IMR-90 (cell line): ENCODE results near the gene IKZF4. TPM values are rescaled to one million over a fixed set of nuclear protein-coding genes. Genes with fewer than 3 reads are reported as not detected.
A peak's percentile ranks its signal among the peaks of the same experiment; 100 is the strongest.

Experiments used
- ATAC-seq: fragments of 200-7000 bp; cut with Tn5 transposase; 2 replicates; pipeline ENCODE4 v1.9.1; 2020; ENCODE audit warnings: low read depth, mild to moderate bottlenecking, moderate library complexity
- BruUV-seq: library from RNA; stranded (reverse); fragments of 400-500 nt; replicated peaks from 2 replicates; lab custom pipeline; 2021; lab: Mats Ljungman, UMichigan
- CTCF ChIA-PET: fragments of 300-600 bp; formaldehyde crosslinking; extraction: SDS; loops from one replicate; lab custom pipeline; 2021; ENCODE audit warnings: antibody characterized with exemption; lab: Yijun Ruan, JAX
- POLR2A ChIA-PET: fragments of 300-600 bp; sonication (Branson Sonifier 250); formaldehyde crosslinking; loops from one replicate; lab custom pipeline; 2022; ENCODE audit warnings: antibody characterized with exemption; ENCODE audit not compliant: unreplicated experiment; lab: Charles Lee
- DNase-seq: peaks from one replicate; pipeline ENCODE4 v3.0.0; 2013
- H2AFZ ChIP-seq: replicated peaks from 2 replicates; pipeline ENCODE3; 2013; ENCODE audit warnings: low read length, mild to moderate bottlenecking; ENCODE audit not compliant: poor library complexity
- H2AK5ac ChIP-seq: 2 replicates; pipeline ENCODE4 v1.6.1; 2013; ENCODE audit warnings: low read depth, low read length, inconsistent platforms
- H2AK9ac ChIP-seq: replicated peaks from 2 replicates; pipeline ENCODE3; 2013; ENCODE audit warnings: mild to moderate bottlenecking, low read depth, low read length, moderate library complexity; ENCODE audit not compliant: poor library complexity
- H2BK120ac ChIP-seq: 2 replicates; pipeline ENCODE4 v1.6.1; 2013; ENCODE audit warnings: low read depth, low read length, inconsistent platforms
- H2BK15ac ChIP-seq: 3 replicates; pipeline ENCODE4 v1.6.1; 2013; ENCODE audit warnings: low read depth, low read length, inconsistent platforms
- H2BK20ac ChIP-seq: 2 replicates; pipeline ENCODE4 v1.6.1; 2013; ENCODE audit warnings: low read depth, mild to moderate bottlenecking, inconsistent platforms, low read length, moderate library complexity
- H2BK5ac ChIP-seq: 2 replicates; pipeline ENCODE4 v1.6.1; 2013; ENCODE audit warnings: mild to moderate bottlenecking, low read depth, low read length, inconsistent platforms; ENCODE audit not compliant: poor library complexity, severe bottlenecking
- H3K14ac ChIP-seq: replicated peaks from 2 replicates; pipeline ENCODE4 v1.6.1; 2013; ENCODE audit warnings: low read depth, low read length, inconsistent platforms
- H3K18ac ChIP-seq: 2 replicates; pipeline ENCODE4 v1.6.1; 2013; ENCODE audit warnings: low read depth, low read length, control low read depth
- H3K23ac ChIP-seq: 2 replicates; pipeline ENCODE4 v1.6.1; 2013; ENCODE audit warnings: low read depth, low read length, inconsistent platforms
- H3K27ac ChIP-seq: 2 replicates; pipeline ENCODE4 v1.5.1; 2013; ENCODE audit warnings: mild to moderate bottlenecking, control low read depth, low read length; ENCODE audit not compliant: insufficient read depth
- H3K27me3 ChIP-seq: 2 replicates; pipeline ENCODE4 v1.6.1; 2013; ENCODE audit warnings: low read length; ENCODE audit not compliant: control insufficient read depth, insufficient read depth
- H3K36me3 ChIP-seq: 2 replicates; pipeline ENCODE4 v1.6.1; 2013; ENCODE audit warnings: low read length, mixed read lengths; ENCODE audit not compliant: control insufficient read depth, insufficient read depth
- H3K4ac ChIP-seq: 2 replicates; pipeline ENCODE4 v1.6.1; 2013; ENCODE audit warnings: low read depth, low read length, inconsistent platforms
- H3K4me1 ChIP-seq: 2 replicates; pipeline ENCODE4 v1.6.1; 2013; ENCODE audit warnings: low read length, mixed read lengths; ENCODE audit not compliant: control insufficient read depth, insufficient read depth
- H3K4me2 ChIP-seq: 2 replicates; pipeline ENCODE4 v1.6.1; 2013; ENCODE audit warnings: low read depth, mild to moderate bottlenecking, control low read depth, low read length, moderate library complexity
- H3K4me3 ChIP-seq: 2 replicates; pipeline ENCODE4 v1.5.1; 2013; ENCODE audit warnings: low read depth, mild to moderate bottlenecking, control low read depth, low read length, moderate library complexity; ENCODE audit not compliant: insufficient read depth
- H3K56ac ChIP-seq: 2 replicates; pipeline ENCODE4 v1.6.1; 2013; ENCODE audit warnings: low read length, inconsistent platforms; ENCODE audit not compliant: insufficient read depth; ENCODE audit errors: extremely low read depth
- H3K79me1 ChIP-seq, 2 experiments: 2 replicates each; pipeline ENCODE4 v1.6.1; 2013; ENCODE audit warnings: low read length in 2 of 2, inconsistent platforms in 1 of 2, low read depth in 1 of 2
- H3K9ac ChIP-seq: 2 replicates; pipeline ENCODE4 v1.6.1; 2013; ENCODE audit warnings: low read depth, low read length, control low read depth
- H3K9me1 ChIP-seq: 2 replicates; pipeline ENCODE4 v1.6.1; 2013; ENCODE audit warnings: low read length, inconsistent platforms; ENCODE audit not compliant: insufficient read depth
- H3K9me3 ChIP-seq: 2 replicates; pipeline ENCODE4 v1.6.1; 2013; ENCODE audit warnings: low read length; ENCODE audit not compliant: control insufficient read depth, insufficient read depth
- H4K20me1 ChIP-seq: 2 replicates; pipeline ENCODE4 v1.6.1; 2013; ENCODE audit warnings: low read length, inconsistent platforms; ENCODE audit not compliant: insufficient read depth
- H4K5ac ChIP-seq: 2 replicates; pipeline ENCODE4 v1.6.1; 2013; ENCODE audit warnings: mild to moderate bottlenecking, low read depth, low read length, control low read depth
- H4K8ac ChIP-seq, 2 experiments: 2 replicates each; pipeline ENCODE4 v1.6.1; 2013; ENCODE audit warnings: low read depth in 2 of 2, low read length in 2 of 2, control low read depth in 1 of 2, inconsistent platforms in 1 of 2
- H4K91ac ChIP-seq: 2 replicates; pipeline ENCODE4 v1.6.1; 2013; ENCODE audit warnings: low read depth, low read length, inconsistent platforms; ENCODE audit not compliant: insufficient read depth
- BHLHE40 ChIP-seq: fragments of 150-350 bp; IDR thresholded peaks from 2 replicates; pipeline ENCODE4 v1.6.1; 2016; ENCODE audit warnings: mild to moderate bottlenecking, low read depth, low read length
- CEBPB ChIP-seq: IDR thresholded peaks from 2 replicates; pipeline ENCODE4 v1.6.1; 2012; ENCODE audit warnings: low read depth, low read length, improper control_type of control experiment
- CHD1 ChIP-seq: IDR thresholded peaks from 2 replicates; pipeline ENCODE4 v1.6.1; 2012; ENCODE audit warnings: low read depth, low read length, improper control_type of control experiment
- FOS ChIP-seq: fragments of 150-350 bp; IDR thresholded peaks from 2 replicates; pipeline ENCODE4 v1.6.1; 2016; ENCODE audit warnings: low read depth, low read length
- MAFK ChIP-seq: IDR thresholded peaks from 2 replicates; pipeline ENCODE4 v1.6.1; 2012; ENCODE audit warnings: low read depth, low read length, improper control_type of control experiment
- MAZ ChIP-seq: IDR thresholded peaks from 2 replicates; pipeline ENCODE4 v1.6.1; 2012; ENCODE audit warnings: low read depth, mild to moderate bottlenecking, low read length, improper control_type of control experiment, moderate library complexity, borderline replicate concordance
- MXI1 ChIP-seq: IDR thresholded peaks from 2 replicates; pipeline ENCODE4 v1.6.1; 2012; ENCODE audit warnings: low read depth, mild to moderate bottlenecking, low read length, moderate library complexity, borderline replicate concordance
- NFE2L2 ChIP-seq: fragments of 150-350 bp; IDR thresholded peaks from 2 replicates; pipeline ENCODE4 v1.6.1; 2016; ENCODE audit warnings: low read depth, mild to moderate bottlenecking, low read length
- POLR2A ChIP-seq: IDR thresholded peaks from 2 replicates; pipeline ENCODE4 v1.6.1; 2012; ENCODE audit warnings: mild to moderate bottlenecking, low read depth, low read length
- RAD21 ChIP-seq: IDR thresholded peaks from 2 replicates; pipeline ENCODE4 v1.6.1; 2012; ENCODE audit warnings: low read length, improper control_type of control experiment
- RCOR1 ChIP-seq: IDR thresholded peaks from 2 replicates; pipeline ENCODE4 v1.6.1; 2012; ENCODE audit warnings: mild to moderate bottlenecking, low read length, improper control_type of control experiment; ENCODE audit not compliant: insufficient replicate concordance
- RFX5 ChIP-seq: IDR thresholded peaks from 2 replicates; pipeline ENCODE4 v1.8.0; 2012; ENCODE audit warnings: low read depth, mild to moderate bottlenecking, low read length, moderate library complexity
- SMC3 ChIP-seq: fragments of 150-350 bp; IDR thresholded peaks from 2 replicates; pipeline ENCODE4 v1.6.1; 2016; ENCODE audit warnings: low read depth, mild to moderate bottlenecking, antibody characterized with exemption, low read length, moderate library complexity
- USF2 ChIP-seq: fragments of 150-350 bp; IDR thresholded peaks from 2 replicates; pipeline ENCODE4 v1.6.1; 2017; ENCODE audit warnings: mild to moderate bottlenecking, antibody characterized with exemption, low read length, low read depth
- WGBS, 2 experiments: methylation state at CpG; one replicate each; pipeline versions ENCODE4 v1.1.5 to v1.1.7; 2013; ENCODE audit warnings: missing lambda C conversion rate in 2 of 2; ENCODE audit not compliant: insufficient read length in 1 of 2; ENCODE audit errors: extremely low coverage in 2 of 2; 5-methylcytosine and 5-hydroxymethylcytosine counted together
- dilution Hi-C: fragments of 300-500 bp; cut with HindIII; formaldehyde crosslinking; loops from one replicate; pipeline ENCODE4 v1.14.3; 2018; ENCODE audit warnings: low sequenced_read_pairs; ENCODE audit not compliant: unreplicated experiment
- in situ Hi-C: fragments of 300-500 bp; cut with MboI; formaldehyde crosslinking; loops from 3 replicates; pipeline ENCODE4 v1.14.3; 2019; ENCODE audit warnings: low sequenced_read_pairs, inconsistent platforms, mixed read lengths
- intact Hi-C: fragments of 100-400 bp; cut with micrococcal nuclease; formaldehyde crosslinking; loops from 2 replicates; pipeline ENCODE4 v1.10.0; 2022
- polyA plus RNA-seq, 3 experiments: library from polyadenylated mRNA; depleted of rRNA; stranded (reverse); fragments of >200 nt; gene quantifications; 2 replicates each; pipeline ENCODE4 v1.2.3, GENCODE V29; 2012; ENCODE audit warnings: low replicate concordance in 1 of 3
- total RNA-seq: library from RNA; depleted of rRNA; stranded (reverse); fragments of >200 nt; gene quantifications from 2 replicates; pipeline ENCODE4 v1.2.3, GENCODE V29; 2012
- TF ChIP-seq, protein P1 (sequence below): conservative IDR thresholded peaks from 2 replicates; pipeline ENCODE4 v1.5.1; 2012; ENCODE audit warnings: mild to moderate bottlenecking, low read depth, low read length, improper control_type of control experiment

IKZF4 gene
- total and polyA plus RNA-seq, 2 of the 4 experiments (the other 2 are of a cell fraction), result 1.8 to 7.1 TPM

- H2BK20ac ChIP-seq, result peak within 1 kb of the TSS; percentile 2; the same call in 1 of the 2 replicates
- no TSS peak for BruUV-seq
- in situ Hi-C loops (no loop called here), dilution Hi-C loops (no loop called here), intact Hi-C loops (loop anchor here (1.0 kb wide), 1 partner anchor 235 kb away; no protein-coding TSS in a partner anchor)
- ATAC-seq, result peak; percentile 89
- peak within 1 kb of the TSS; percentile 98 for H2BK5ac ChIP-seq
- peak within 1 kb of the TSS; percentile 88 for H4K91ac ChIP-seq
- H3K36me3 ChIP-seq, result peaks cover 5% of the 10 kb centered on the region
- H4K5ac ChIP-seq, result peak within 1 kb of the TSS; percentile 58
- peak within 1 kb of the TSS; percentile 85 for H3K9ac ChIP-seq
- H3K4me3 ChIP-seq, result peak within 1 kb of the TSS; percentile 70
- H4K20me1 ChIP-seq, result peaks cover 14% of the 10 kb centered on the region; the same call in 1 of the 2 replicates
- DNase-seq, result peak; percentile 100
- peaks cover 5% of the 10 kb centered on the region; the same call in 1 of the 2 replicates for H3K9me1 ChIP-seq
- peak within 1 kb of the TSS; percentile 71 for H3K56ac ChIP-seq
- peaks cover 5% of the 10 kb centered on the region for H3K4me1 ChIP-seq
- H2AK9ac ChIP-seq, result peak within 1 kb of the TSS; percentile 98
- H3K18ac ChIP-seq, result peak within 1 kb of the TSS; percentile 58
- peak within 1 kb of the TSS; percentile 97 for H3K4ac ChIP-seq
- H3K23ac ChIP-seq, result peak within 1 kb of the TSS; percentile 97
- H4K8ac ChIP-seq, result peak within 1 kb of the TSS; percentile 74 to 98
- peak within 1 kb of the TSS; percentile 64 for H3K27ac ChIP-seq
- peak within 1 kb of the TSS; percentile 88 for H3K14ac ChIP-seq
- H2BK15ac ChIP-seq, result peak within 1 kb of the TSS; percentile 99; the same call in 2 of the 3 replicates
- H3K27me3 ChIP-seq, result no peaks in the 10 kb centered on the region
- H3K4me2 ChIP-seq, result peak within 1 kb of the TSS; percentile 91
- H2BK120ac ChIP-seq, result peak within 1 kb of the TSS; percentile 84
- peak within 1 kb of the TSS; percentile 89 for H2AFZ ChIP-seq
- no peaks in the 10 kb centered on the region for H3K9me3 ChIP-seq
- peaks cover 12 to 65% of the 10 kb centered on the region in 2 experiments; a peak in 3 of 4 replicates for H3K79me1 ChIP-seq
- CTCF ChIA-PET, result interaction anchor here (0.6 to 0.9 kb wide), 2 partner anchors 57 to 235 kb away, joined by 3 read pairs; no protein-coding TSS in a partner anchor
- peak within 1 kb of the TSS; percentile 100 for H2AK5ac ChIP-seq
- WGBS, 2 experiments, result 0% methylated on average over 17 of the region's 39 CpGs; no CpG with 5 or more reads in 1 of the 2 experiments
- POLR2A ChIA-PET, result interaction anchor here (1.0 to 1.2 kb wide), 3 partner anchors 9 to 70 kb away, joined by 3 to 13 read pairs (median 4); no protein-coding TSS in a partner anchor
- TF ChIP-seq SMC3 (no peak), POLR2A (peak; percentile 93), USF2 (peak; percentile 68; the same call in 1 of the 2 replicates), CHD1 (peak; percentile 69; the same call in 1 of the 2 replicates), MAFK (no peak), RAD21 (no peak), MAZ (peak; percentile 86), MXI1 (0 out of 2 replicates have a peak, but pooled peaks have one; percentile 20), FOS (peak; percentile 85), CEBPB (no peak), RCOR1 (no peak), BHLHE40 (no peak), RFX5 (no peak), NFE2L2 (no peak)
- TF ChIP-seq, protein P1, sequence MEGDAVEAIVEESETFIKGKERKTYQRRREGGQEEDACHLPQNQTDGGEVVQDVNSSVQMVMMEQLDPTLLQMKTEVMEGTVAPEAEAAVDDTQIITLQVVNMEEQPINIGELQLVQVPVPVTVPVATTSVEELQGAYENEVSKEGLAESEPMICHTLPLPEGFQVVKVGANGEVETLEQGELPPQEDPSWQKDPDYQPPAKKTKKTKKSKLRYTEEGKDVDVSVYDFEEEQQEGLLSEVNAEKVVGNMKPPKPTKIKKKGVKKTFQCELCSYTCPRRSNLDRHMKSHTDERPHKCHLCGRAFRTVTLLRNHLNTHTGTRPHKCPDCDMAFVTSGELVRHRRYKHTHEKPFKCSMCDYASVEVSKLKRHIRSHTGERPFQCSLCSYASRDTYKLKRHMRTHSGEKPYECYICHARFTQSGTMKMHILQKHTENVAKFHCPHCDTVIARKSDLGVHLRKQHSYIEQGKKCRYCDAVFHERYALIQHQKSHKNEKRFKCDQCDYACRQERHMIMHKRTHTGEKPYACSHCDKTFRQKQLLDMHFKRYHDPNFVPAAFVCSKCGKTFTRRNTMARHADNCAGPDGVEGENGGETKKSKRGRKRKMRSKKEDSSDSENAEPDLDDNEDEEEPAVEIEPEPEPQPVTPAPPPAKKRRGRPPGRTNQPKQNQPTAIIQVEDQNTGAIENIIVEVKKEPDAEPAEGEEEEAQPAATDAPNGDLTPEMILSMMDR, result no peak
Observed at GRCh38 chr12:55973599-55974307, 47.1 kb upstream of the IKZF4 start, which contains the start of gene RAB5B. Gene RAB5B (plus strand): TSS chr12:55974078. CDS start chr12:55986961, 12,883 bp downstream.
